Activated CD4-positive, alpha-beta memory T cell treated with anti-CD3 and anti-CD28 coated beads for 36 hours (primary cell): Measurements from ENCODE around the gene ZNHIT1. TPM values are rescaled to one million over a fixed set of nuclear protein-coding genes. Genes with fewer than 3 reads are reported as not detected.
A peak's percentile ranks its signal among the peaks of the same experiment; 100 is the strongest.

ENCODE experiments used
- CTCF ChIA-PET: fragments of 350-600 bp; sonication (Branson Sonifier 250); formaldehyde crosslinking; loops from one replicate; lab custom pipeline; 2021; ENCODE audit warnings: antibody characterized with exemption, inconsistent platforms; lab: Charles Lee
- POLR2A ChIA-PET: fragments of 350-600 bp; sonication (Branson Sonifier 250); formaldehyde crosslinking; loops from one replicate; lab custom pipeline; 2021; ENCODE audit warnings: antibody characterized with exemption; lab: Charles Lee
- DNase-seq: peaks from one replicate; pipeline ENCODE4 v3.0.0-alpha.2; 2020
- H3K27ac Mint-ChIP-seq: one replicate; pipeline ENCODE4 v1.8.0; 2021; ENCODE audit warnings: mixed read lengths
- H3K27me3 Mint-ChIP-seq: one replicate; pipeline ENCODE4 v1.8.0; 2021; ENCODE audit warnings: mixed read lengths
- H3K36me3 Mint-ChIP-seq: one replicate; pipeline ENCODE4 v1.8.0; 2021; ENCODE audit warnings: mixed read lengths
- H3K4me1 Mint-ChIP-seq: one replicate; pipeline ENCODE4 v1.8.0; 2021; ENCODE audit warnings: low read depth, mixed read lengths
- H3K4me3 Mint-ChIP-seq: one replicate; pipeline ENCODE4 v1.8.0; 2021; ENCODE audit warnings: mild to moderate bottlenecking, mixed read lengths
- H3K9me3 Mint-ChIP-seq: one replicate; pipeline ENCODE4 v1.8.0; 2021; ENCODE audit warnings: mixed read lengths
- intact Hi-C: fragments of 100-400 bp; cut with micrococcal nuclease; formaldehyde crosslinking; loops from one replicate; pipeline ENCODE4 v1.15.1; 2023
- total RNA-seq, 2 experiments: library from RNA; stranded (reverse); gene quantifications; one replicate each; pipeline ENCODE4 v1.2.3, GENCODE V29; 2021

The ZNHIT1 gene
- total RNA-seq, 2 experiments from 2014 or later = 40.2 to 42.8 TPM

DNA sequence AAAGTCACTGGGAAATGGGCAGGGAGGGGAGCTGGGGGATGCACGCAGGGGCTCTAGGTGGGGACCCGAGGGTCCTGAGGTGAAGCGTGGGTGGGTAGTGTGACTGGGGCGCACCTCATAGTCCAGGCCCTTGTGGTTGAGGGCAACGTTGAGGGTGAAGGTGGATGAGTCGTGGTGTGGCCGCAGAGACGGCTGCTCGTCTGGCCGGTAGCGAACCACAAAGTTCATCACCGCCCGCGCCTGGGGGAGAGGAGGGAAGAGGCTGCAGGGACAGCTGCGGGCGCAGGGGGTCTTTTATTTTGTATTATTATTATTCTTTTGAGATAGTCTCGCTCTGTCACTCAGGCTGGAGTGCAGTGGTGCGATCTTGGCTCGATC, 11.3 kb upstream of the ZNHIT1 start:
- DNase-seq = no peak
- H3K27me3 Mint-ChIP-seq = peaks cover 7% of the 10 kb centered on the region
- ChIA-PET POLR2A (no interaction called here), CTCF (interaction anchor here (1.4 to 2.1 kb wide), 2 partner anchors 14 to 75 kb away, joined by 4 to 5 read pairs; no protein-coding TSS in a partner anchor)
- no peak overlapping the region for H3K4me3 Mint-ChIP-seq
- H3K9me3 Mint-ChIP-seq = no peaks in the 10 kb centered on the region
- H3K27ac Mint-ChIP-seq = no peak overlapping the region
- H3K4me1 Mint-ChIP-seq = peaks cover 5% of the 10 kb centered on the region
- H3K36me3 Mint-ChIP-seq = peaks cover 19% of the 10 kb centered on the region
- intact Hi-C loops = no loop called here

DNA sequence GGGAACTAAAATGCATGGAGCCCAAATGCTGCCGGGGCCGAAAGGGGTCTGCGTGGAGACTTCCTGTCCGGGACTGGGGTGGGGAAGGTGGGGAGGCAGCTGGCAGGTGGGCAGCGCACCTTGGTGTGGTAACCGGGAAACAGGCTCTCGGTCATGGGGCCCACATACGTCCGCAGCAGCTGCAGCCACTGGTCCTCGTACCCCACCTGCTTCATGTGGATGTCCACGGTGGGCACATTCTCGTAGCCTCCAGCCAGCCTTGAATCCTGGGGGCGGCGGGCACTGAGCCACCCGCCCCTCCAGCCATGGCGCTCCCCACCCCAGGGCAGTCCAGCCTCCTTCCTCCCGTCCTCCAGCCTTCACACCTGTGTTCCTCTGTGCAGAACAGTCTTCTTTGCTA, 10.5 kb upstream of the ZNHIT1 start:
- ChIA-PET POLR2A (no interaction called here), CTCF (interaction anchor here (1.4 kb wide), 1 partner anchor 15 kb away, joined by 4 read pairs; no protein-coding TSS in a partner anchor)
- Mint-ChIP-seq H3K27me3 (peaks cover 7% of the 10 kb centered on the region), H3K9me3 (no peaks in the 10 kb centered on the region), H3K36me3 (peaks cover 19% of the 10 kb centered on the region), H3K4me1 (peaks cover 5% of the 10 kb centered on the region), H3K27ac (no peak overlapping the region), H3K4me3 (no peak overlapping the region)
- DNase-seq = no peak
- intact Hi-C loops = no loop called here

DNA sequence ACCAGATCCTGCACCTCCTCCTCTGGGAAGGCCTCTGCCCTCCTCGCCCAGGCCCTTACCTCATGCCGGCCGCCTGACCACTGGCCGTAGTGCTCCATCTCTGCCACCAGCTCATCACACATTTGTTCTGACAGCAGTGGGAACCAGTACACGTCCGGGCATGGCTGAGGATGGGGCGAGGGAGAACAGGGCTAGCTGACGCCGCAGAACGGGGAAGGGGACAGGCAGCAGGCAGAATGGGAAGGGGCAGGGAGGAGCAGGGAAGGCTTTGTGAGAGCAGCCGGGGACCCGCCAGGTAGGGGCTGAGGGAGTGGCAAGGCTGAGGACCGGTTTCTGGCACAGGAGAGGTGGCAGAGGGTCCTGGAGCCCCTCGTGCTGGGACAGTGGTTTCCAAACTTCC, 9.2 kb upstream of the ZNHIT1 start:
- POLR2A ChIA-PET = no interaction called here
- peaks cover 3% of the 10 kb centered on the region for H3K4me1 Mint-ChIP-seq
- DNase-seq = no peak
- H3K27ac Mint-ChIP-seq = no peak overlapping the region
- peaks cover under 1% of the 10 kb centered on the region for H3K27me3 Mint-ChIP-seq
- no peak overlapping the region for H3K4me3 Mint-ChIP-seq
- intact Hi-C loops = no loop called here
- no peaks in the 10 kb centered on the region for H3K9me3 Mint-ChIP-seq
- CTCF ChIA-PET = no interaction called here
- peaks cover 19% of the 10 kb centered on the region for H3K36me3 Mint-ChIP-seq

DNA sequence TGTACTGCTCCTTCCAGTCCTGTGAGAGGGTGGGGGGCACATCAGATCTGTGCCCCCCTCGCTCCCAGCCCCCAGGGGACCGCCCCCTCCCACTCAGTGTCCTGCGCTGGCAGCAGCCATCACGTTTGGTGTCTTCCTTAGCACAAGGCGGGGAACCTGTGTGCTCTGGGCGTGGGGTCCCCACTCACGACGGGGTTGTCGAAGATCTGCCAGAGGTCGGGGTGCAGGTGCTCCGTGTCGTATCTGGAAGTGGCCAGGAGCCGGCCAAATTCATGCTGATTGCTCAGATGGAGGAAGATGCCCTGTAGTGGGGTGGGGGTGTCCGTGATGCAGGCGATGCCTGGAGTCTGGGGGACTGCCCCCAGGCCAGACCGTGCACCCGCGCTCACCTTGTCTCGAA, 7.8 kb upstream of the ZNHIT1 start:
- no peak for DNase-seq
- Mint-ChIP-seq H3K36me3 (peaks cover 23% of the 10 kb centered on the region), H3K27me3 (no peaks in the 10 kb centered on the region), H3K4me1 (no peaks in the 10 kb centered on the region), H3K9me3 (no peaks in the 10 kb centered on the region), H3K4me3 (no peak overlapping the region), H3K27ac (no peak overlapping the region)
- POLR2A ChIA-PET = no interaction called here
- CTCF ChIA-PET = no interaction called here
- intact Hi-C loops = loop anchor here (10.0 kb wide), 1 partner anchor 125 kb away; the partner anchor contains the start of gene TRIM56

DNA sequence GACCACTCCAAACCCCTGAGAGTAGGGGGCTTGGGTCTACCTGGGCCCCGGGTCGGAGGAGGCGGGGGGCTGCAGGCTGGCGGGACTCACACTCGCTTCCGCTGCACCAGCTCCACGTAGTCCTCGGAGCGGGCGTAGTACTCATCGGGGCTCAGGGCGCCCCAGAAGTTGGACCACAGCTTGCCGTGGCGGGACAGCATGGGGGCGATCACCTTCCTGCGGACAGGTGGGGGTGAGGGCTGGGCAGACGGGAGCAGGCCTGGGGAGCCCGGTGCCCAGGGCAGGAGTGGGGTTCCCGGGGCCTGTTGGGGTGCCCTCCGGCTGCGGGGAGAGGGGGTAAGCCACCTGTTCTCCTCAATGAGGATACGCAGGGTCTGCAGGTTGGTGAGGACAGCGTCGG, 6.5 kb upstream of the ZNHIT1 start:
- no peaks in the 10 kb centered on the region for H3K9me3 Mint-ChIP-seq
- POLR2A ChIA-PET = no interaction called here
- H3K36me3 Mint-ChIP-seq = peaks cover 26% of the 10 kb centered on the region
- no peaks in the 10 kb centered on the region for H3K27me3 Mint-ChIP-seq
- DNase-seq = no peak
- intact Hi-C loops = loop anchor here (10.0 kb wide), 1 partner anchor 127 kb away; the partner anchor contains the start of gene TRIM56
- H3K4me3 Mint-ChIP-seq = no peak overlapping the region
- H3K4me1 Mint-ChIP-seq = peaks cover 6% of the 10 kb centered on the region
- no peak overlapping the region for H3K27ac Mint-ChIP-seq
- CTCF ChIA-PET = no interaction called here

DNA sequence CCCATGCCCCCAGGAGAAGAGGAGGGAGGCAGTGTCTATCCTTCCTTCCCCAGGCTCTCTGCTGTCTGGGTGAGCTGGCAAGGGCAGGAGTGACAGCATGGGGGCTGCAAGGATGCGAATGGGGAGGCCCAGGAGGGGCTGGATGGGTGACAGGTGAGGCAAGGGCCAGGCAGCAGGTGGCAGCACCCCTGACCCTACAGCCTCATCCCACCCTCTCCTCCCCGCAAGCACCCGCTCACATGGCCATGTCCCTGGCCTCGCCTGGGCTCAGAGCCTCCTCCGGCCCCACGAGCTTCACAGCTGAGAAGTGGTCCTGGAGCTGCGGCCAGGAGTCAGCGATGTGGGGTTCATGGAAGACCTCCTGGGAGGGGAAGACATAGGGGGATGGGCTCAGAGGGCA, 6.0 kb upstream of the ZNHIT1 start:
- DNase-seq = no peak
- no peak overlapping the region for H3K4me3 Mint-ChIP-seq
- intact Hi-C loops = loop anchor here (10.0 kb wide), 1 partner anchor 127 kb away; the partner anchor contains the start of gene TRIM56
- no peaks in the 10 kb centered on the region for H3K9me3 Mint-ChIP-seq
- H3K4me1 Mint-ChIP-seq = peaks cover 9% of the 10 kb centered on the region
- ChIA-PET POLR2A (no interaction called here), CTCF (no interaction called here)
- no peak overlapping the region for H3K27ac Mint-ChIP-seq
- H3K36me3 Mint-ChIP-seq = peaks cover 24% of the 10 kb centered on the region
- H3K27me3 Mint-ChIP-seq = no peaks in the 10 kb centered on the region

DNA sequence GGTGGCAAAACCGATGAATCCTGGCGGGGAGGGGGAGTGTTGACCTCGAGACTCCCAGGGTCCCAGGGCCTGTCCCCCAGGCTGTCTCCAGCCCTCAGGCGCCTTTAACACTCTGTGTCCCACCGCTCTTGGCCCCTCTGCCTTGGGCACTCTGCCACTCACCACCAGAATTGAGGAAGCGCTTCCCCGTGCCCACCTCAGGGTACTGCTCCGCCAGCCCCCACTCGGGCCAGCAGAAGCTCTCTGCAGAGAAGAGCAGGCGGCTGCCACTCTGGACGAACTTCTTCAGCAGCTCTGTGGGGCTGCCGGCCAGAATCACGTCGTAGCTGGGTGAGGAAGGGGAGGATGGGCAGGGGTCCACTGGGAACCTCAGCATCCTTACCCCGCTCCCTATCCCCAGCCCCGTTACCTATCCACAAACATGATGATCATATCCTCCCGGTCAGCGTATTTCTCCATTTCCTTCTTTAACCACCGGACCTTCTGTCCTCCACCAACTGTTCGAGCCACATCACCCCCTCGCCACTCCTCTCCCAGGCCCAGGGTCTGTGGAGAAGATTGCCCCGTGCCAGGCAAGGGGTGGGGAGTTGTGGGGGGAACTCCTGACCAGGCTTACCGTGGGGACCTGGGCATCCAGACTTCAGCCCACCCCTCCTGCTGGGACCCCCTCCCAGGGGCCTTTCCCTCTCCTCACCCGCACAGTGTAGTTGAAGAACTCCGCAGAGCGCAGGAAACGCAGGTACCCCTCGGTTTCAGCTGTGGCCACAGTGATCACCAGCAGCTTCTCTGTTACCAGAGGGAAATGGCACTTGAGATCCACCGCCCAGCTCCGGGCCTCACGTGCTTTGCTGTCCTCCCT, 1.7 kb upstream of the ZNHIT1 start:
- Mint-ChIP-seq H3K9me3 (no peaks in the 10 kb centered on the region), H3K36me3 (peaks cover 11% of the 10 kb centered on the region), H3K27ac (peak overlapping the region; percentile 54), H3K27me3 (no peaks in the 10 kb centered on the region), H3K4me3 (peak overlapping the region; percentile 92), H3K4me1 (peaks cover 28% of the 10 kb centered on the region)
- POLR2A ChIA-PET = interaction anchor here (0.7 to 2.1 kb wide), 2 partner anchors 36 to 364 kb away, joined by 3 to 13 read pairs; no protein-coding TSS in a partner anchor
- intact Hi-C loops = loop anchor here (10.0 kb wide), 1 partner anchor 131 kb away; the partner anchor contains the start of gene TRIM56
- no peak for DNase-seq
- CTCF ChIA-PET = interaction anchor here (0.8 to 7.4 kb wide), 7 partner anchors 15 to 72 kb away, joined by 3 to 62 read pairs (median 16); partner anchors contain the start of genes FIS1 and MOGAT3

DNA sequence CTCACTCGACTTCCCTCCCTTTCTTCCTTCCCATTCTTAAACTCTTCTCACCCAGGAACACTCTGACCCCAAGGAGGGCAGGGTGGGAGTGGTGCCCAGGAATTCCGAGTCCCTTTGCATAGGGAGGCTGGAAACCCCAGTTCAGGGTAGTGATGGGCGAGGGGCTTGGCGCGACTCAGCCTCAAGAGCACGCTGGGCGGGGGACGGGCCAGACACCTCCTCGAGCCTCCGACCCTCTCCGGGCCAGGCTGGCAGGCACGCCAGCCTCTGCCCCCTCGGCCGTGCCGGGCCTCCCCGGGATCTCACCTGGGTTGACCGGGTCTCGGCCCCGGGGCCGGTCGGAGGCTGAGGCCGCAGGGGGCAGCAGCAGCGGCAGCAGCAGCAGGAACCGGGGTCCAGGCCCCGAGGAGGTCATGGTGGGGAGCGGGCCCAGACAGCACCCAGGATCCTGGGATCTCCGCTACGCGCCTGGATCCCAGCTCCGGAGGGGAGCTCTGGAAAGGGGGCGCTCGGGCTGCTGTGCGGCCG, 1.0 kb upstream of the ZNHIT1 start:
- H3K27me3 Mint-ChIP-seq = no peaks in the 10 kb centered on the region
- H3K9me3 Mint-ChIP-seq = no peaks in the 10 kb centered on the region
- CTCF ChIA-PET = interaction anchor here (0.7 to 7.4 kb wide), 12 partner anchors 15 to 512 kb away, joined by 3 to 62 read pairs (median 5); partner anchors contain the start of genes FIS1, MOGAT3 and VGF
- peak overlapping the region; percentile 54 for H3K27ac Mint-ChIP-seq
- POLR2A ChIA-PET = interaction anchor here (0.6 to 2.2 kb wide), 9 partner anchors 12 to 365 kb away, joined by 3 to 26 read pairs (median 3); partner anchors contain the start of genes CLDN15, FIS1, UFSP1 and VGF
- DNase-seq = no peak
- peaks cover 33% of the 10 kb centered on the region for H3K4me1 Mint-ChIP-seq
- H3K4me3 Mint-ChIP-seq = peak overlapping the region; percentile 92
- intact Hi-C loops = loop anchor here (10.0 kb wide), 1 partner anchor 132 kb away; the partner anchor contains the start of gene TRIM56
- H3K36me3 Mint-ChIP-seq = peaks cover 11% of the 10 kb centered on the region

DNA sequence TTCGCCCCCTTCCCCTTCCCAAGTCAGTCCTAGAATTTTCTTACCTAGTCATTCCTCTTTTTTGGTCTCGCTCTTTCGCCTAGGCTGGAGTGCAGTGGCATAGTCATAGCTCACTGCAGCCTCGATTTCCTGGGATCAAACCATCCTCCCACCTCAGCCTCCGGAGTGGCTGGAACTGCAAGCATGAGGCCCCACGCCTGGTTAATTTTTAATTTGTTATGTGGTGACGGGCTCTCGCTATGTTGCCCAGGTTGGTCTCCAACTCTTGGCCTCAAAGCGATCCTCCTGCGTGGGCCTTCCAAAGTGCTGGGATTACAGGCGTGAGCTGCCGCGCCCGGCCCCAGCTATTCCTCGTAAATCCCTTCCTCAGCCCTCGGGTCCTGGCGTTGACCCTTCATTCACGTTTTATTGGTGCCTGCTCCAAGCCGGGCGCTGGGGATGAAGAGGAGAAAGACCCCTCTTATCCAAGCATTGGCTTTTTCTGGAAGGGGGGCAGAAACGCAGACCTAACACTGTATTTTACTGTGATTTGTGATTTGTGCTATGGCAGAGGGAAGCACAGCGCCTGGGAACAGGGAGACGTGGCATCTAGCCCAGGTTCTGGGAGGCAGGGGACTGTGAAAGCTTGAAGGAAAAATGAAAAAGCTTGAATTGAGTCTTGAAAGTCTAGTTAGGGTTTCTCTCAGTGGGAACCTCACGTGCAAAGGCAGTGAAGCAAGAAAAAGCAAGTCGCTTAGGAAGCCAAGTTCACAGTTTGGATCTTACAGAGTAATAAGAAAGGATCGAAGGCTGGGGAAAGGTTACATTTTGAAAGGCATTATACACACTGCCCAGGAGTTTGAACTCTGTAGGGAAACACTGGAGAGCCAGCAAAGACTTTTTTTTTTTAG, 516 bp downstream of the ZNHIT1 start:
- intact Hi-C loops = loop anchor here (1.0 to 10.0 kb wide), 2 partner anchors 26 to 134 kb away; partner anchors contain the start of gene TRIM56
- H3K27me3 Mint-ChIP-seq = no peaks in the 10 kb centered on the region
- peak overlapping the region; percentile 76 for H3K27ac Mint-ChIP-seq
- H3K36me3 Mint-ChIP-seq = peaks cover 16% of the 10 kb centered on the region
- DNase-seq = no peak
- H3K4me1 Mint-ChIP-seq = peaks cover 35% of the 10 kb centered on the region
- CTCF ChIA-PET = interaction anchor here (0.6 to 7.4 kb wide), 17 partner anchors 16 to 585 kb away, joined by 3 to 62 read pairs (median 4); partner anchors contain the start of genes FIS1, TRIM56 and VGF
- no peaks in the 10 kb centered on the region for H3K9me3 Mint-ChIP-seq
- POLR2A ChIA-PET = interaction anchor here (0.9 to 2.2 kb wide), 8 partner anchors 8 to 133 kb away, joined by 3 to 26 read pairs (median 4); partner anchors contain the start of genes CLDN15, FIS1, TRIM56 and VGF
- H3K4me3 Mint-ChIP-seq = peak overlapping the region; percentile 92

DNA sequence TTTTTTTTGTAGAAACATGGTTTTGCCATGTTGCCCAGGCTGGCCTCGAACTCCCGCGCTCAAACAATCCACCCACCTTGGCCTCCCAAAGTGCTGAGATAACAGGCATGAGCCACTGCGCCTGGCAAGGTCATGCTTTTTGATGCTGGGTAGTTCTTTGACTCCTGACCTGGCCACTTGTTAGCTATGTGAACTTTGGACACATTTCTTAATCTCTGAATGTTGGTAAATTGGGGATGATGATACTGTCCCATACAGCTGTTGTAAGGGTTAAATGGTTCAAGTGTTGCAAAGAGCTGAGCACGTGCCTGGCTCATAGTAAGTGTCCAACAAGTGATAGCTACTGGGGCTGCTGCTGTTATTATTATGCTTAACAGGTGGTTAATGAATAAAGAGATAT, 2.3 kb downstream of the ZNHIT1 start:
- POLR2A ChIA-PET = no interaction called here
- peaks cover 24% of the 10 kb centered on the region for H3K36me3 Mint-ChIP-seq
- intact Hi-C loops = no loop called here
- CTCF ChIA-PET = interaction anchor here (1.1 to 7.4 kb wide), 5 partner anchors 23 to 96 kb away, joined by 3 to 62 read pairs (median 5); partner anchors contain the start of gene FIS1
- DNase-seq = no peak
- no peak overlapping the region for H3K4me3 Mint-ChIP-seq
- H3K27me3 Mint-ChIP-seq = no peaks in the 10 kb centered on the region
- peaks cover 35% of the 10 kb centered on the region for H3K4me1 Mint-ChIP-seq
- no peaks in the 10 kb centered on the region for H3K9me3 Mint-ChIP-seq
- H3K27ac Mint-ChIP-seq = no peak overlapping the region

DNA sequence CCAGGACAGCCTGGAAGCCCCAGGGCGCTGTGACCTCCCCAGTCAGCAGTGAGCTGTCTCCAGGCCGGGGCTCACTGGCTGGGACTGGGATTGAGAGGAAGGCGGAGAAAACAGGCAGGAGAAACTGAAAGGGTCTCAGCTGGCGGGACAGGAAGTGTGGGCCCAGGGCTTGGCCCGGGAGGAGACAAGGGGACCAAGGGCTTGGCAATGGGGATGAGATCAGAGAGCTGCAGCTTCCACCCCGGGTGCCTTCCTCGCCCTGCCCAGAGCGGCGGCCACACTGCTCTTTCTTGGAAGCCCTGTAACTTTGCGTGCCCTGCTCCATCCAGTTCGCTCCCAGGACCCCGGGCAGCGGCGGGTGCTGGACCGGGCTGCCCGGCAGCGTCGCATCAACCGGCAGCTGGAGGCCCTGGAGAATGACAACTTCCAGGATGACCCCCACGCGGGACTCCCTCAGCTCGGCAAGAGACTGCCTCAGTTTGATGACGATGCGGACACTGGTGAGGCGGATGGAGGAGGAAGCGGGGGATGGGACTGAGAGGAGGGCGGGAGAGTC, 4.4 kb downstream of the ZNHIT1 start:
- Mint-ChIP-seq H3K36me3 (peaks cover 22% of the 10 kb centered on the region), H3K27ac (no peak overlapping the region), H3K27me3 (no peaks in the 10 kb centered on the region), H3K9me3 (no peaks in the 10 kb centered on the region), H3K4me1 (peaks cover 26% of the 10 kb centered on the region), H3K4me3 (no peak overlapping the region)
- intact Hi-C loops = no loop called here
- ChIA-PET CTCF (interaction anchor here (1.0 to 1.3 kb wide), 2 partner anchors 22 to 30 kb away, joined by 3 read pairs; no protein-coding TSS in a partner anchor), POLR2A (interaction anchor here (0.9 kb wide), 1 partner anchor 24 kb away, joined by 3 read pairs; no protein-coding TSS in a partner anchor)
- no peak for DNase-seq
